K562 (cell line): ENCODE measurements around the gene STX12. TPM values are rescaled to one million over a fixed set of nuclear protein-coding genes. Genes with fewer than 3 reads are reported as not detected.

Experiments used
- ATAC-seq: fragments of 200-7000 bp; cut with Tn5 transposase; 3 replicates; pipeline ENCODE4 v1.9.1; 2020; ENCODE audit warnings: moderate library complexity
- BruUV-seq: library from RNA; stranded (reverse); fragments of 400-500 nt; replicated peaks from 2 replicates; lab custom pipeline; 2021; lab: Mats Ljungman, UMichigan
- CTCF ChIA-PET: fragments of 300-600 bp; formaldehyde crosslinking; extraction: SDS; loops from one replicate; lab custom pipeline; 2021; ENCODE audit warnings: low intra/inter-chr PET ratio; lab: Yijun Ruan, JAX
- POLR2A ChIA-PET: fragments of 300-600, 350-650 bp; sonication (Branson Sonifier 250); formaldehyde crosslinking; extraction: SDS; loops from one replicate; lab custom pipeline; 2021; ENCODE audit warnings: antibody characterized with exemption, inconsistent platforms; lab: Yijun Ruan, JAX
- DNase-seq, 4 experiments: peaks; one replicate each; pipeline versions ENCODE4 v3.0.0 to v3.0.0-alpha.2; 2011 to 2018; ENCODE audit warnings: low spot score in 3 of 4, mixed read lengths in 3 of 4; ENCODE audit errors: extremely low read depth in 1 of 4
- FAIRE-seq: peaks from 2 replicates; lab custom pipeline; 2011; peaks lifted over from hg19 to GRCh38; lab: Jason Lieb, UNC
- H2AFZ ChIP-seq: 2 replicates; pipeline ENCODE4 v1.6.0; 2011; ENCODE audit warnings: low read depth, low read length, control low read depth, inconsistent platforms
- H3K27ac ChIP-seq: fragments of 200-600 bp; 3 replicates; pipeline ENCODE4 v1.8.0; 2011; ENCODE audit warnings: low read depth, mild to moderate bottlenecking, control low read depth, inconsistent platforms, low read length, moderate library complexity, mixed read lengths; ENCODE audit errors: extremely low read depth
- H3K27me3 ChIP-seq, 2 experiments: fragments of 300-600 bp in 1 of 2; 2 replicates in 1 of 2; 3 replicates in 1 of 2; pipeline versions ENCODE4 v1.6.0 to v1.8.0; 2011; ENCODE audit warnings: inconsistent platforms in 2 of 2, low read length in 2 of 2, mild to moderate bottlenecking in 1 of 2, mixed read lengths in 1 of 2, moderate library complexity in 1 of 2; ENCODE audit not compliant: control insufficient read depth in 2 of 2, insufficient read depth in 2 of 2
- H3K36me3 ChIP-seq: fragments of 300-600 bp; 3 replicates; pipeline ENCODE4 v1.8.0; 2011; ENCODE audit warnings: mild to moderate bottlenecking, low read length, inconsistent platforms; ENCODE audit not compliant: control insufficient read depth, insufficient read depth
- H3K4me1 ChIP-seq, 2 experiments: fragments of 200-600 bp in 1 of 2; replicated peaks in 1 of 2; 2 replicates in 1 of 2; 3 replicates in 1 of 2; pipeline versions ENCODE4 v1.5.1 to v1.8.0; 2011; ENCODE audit warnings: inconsistent platforms in 2 of 2, low read length in 2 of 2, mild to moderate bottlenecking in 1 of 2, mixed read lengths in 1 of 2, moderate library complexity in 1 of 2; ENCODE audit not compliant: control insufficient read depth in 2 of 2, insufficient read depth in 2 of 2
- H3K4me2 ChIP-seq: 2 replicates; pipeline ENCODE4 v1.6.1; 2011; ENCODE audit warnings: low read length, control low read depth, inconsistent platforms, mixed read lengths; ENCODE audit not compliant: insufficient read depth
- H3K4me3 ChIP-seq: fragments of 200-600 bp; sonication (generic), shearing (Covaris generic); 2 replicates; pipeline ENCODE4 v1.5.1; 2016; ENCODE audit warnings: control low read depth, inconsistent platforms
- H3K79me2 ChIP-seq: fragments of 200-600 bp; 3 replicates; pipeline ENCODE4 v1.8.0; 2011; ENCODE audit warnings: low read length, inconsistent platforms; ENCODE audit not compliant: control insufficient read depth, insufficient read depth
- H3K9ac ChIP-seq, 2 experiments: 2 replicates each; pipeline versions ENCODE4 v1.6.0 to v1.6.1; 2011; ENCODE audit warnings: low read depth in 2 of 2, low read length in 2 of 2, control low read depth in 1 of 2, inconsistent platforms in 1 of 2, mild to moderate bottlenecking in 1 of 2, mixed read lengths in 1 of 2; ENCODE audit not compliant: insufficient read depth in 1 of 2
- H3K9me1 ChIP-seq: one replicate; pipeline ENCODE4 v1.6.0; 2011; ENCODE audit warnings: inconsistent platforms, mild to moderate bottlenecking, low read length, moderate library complexity; ENCODE audit not compliant: control insufficient read depth, insufficient read depth
- H3K9me3 ChIP-seq: replicated peaks from 2 replicates; pipeline ENCODE4 v1.5.1; 2011; ENCODE audit warnings: low read depth, low read length, inconsistent platforms; ENCODE audit not compliant: control insufficient read depth, insufficient read depth
- H4K20me1 ChIP-seq: replicated peaks from 2 replicates; pipeline ENCODE4 v1.6.1; 2011; ENCODE audit warnings: low read length, inconsistent platforms, mixed read lengths; ENCODE audit not compliant: control insufficient read depth, insufficient read depth
- ARID1B ChIP-seq: fragments of 450-650 bp; IDR thresholded peaks from 2 replicates; pipeline ENCODE4 v1.6.1; 2016; ENCODE audit warnings: antibody characterized with exemption, mild to moderate bottlenecking, inconsistent platforms
- ARNT ChIP-seq, 2 experiments: fragments of 450-650 bp; IDR thresholded peaks; 2 replicates each; pipeline ENCODE4 v1.6.1; 2016; ENCODE audit warnings: mild to moderate bottlenecking in 1 of 2
- CCAR2 ChIP-seq: fragments of 200-400 bp; formaldehyde crosslinking; IDR thresholded peaks from 2 replicates; pipeline ENCODE4 v1.6.1; 2017; ENCODE audit warnings: mild to moderate bottlenecking, low read depth, low read length
- CREB1 ChIP-seq, 2 experiments: sonication (generic) in 1 of 2; formaldehyde crosslinking in 1 of 2; IDR thresholded peaks; 2 replicates each; pipeline versions ENCODE4 v1.6.1 to v1.8.0; 2012 to 2022; ENCODE audit warnings: inconsistent platforms in 1 of 2, mild to moderate bottlenecking in 1 of 2, missing genetic modification reagents in 1 of 2, moderate library complexity in 1 of 2
- FOSL1 ChIP-seq: fragments of 200-800 bp; sonication (Bioruptor generic); conservative IDR thresholded peaks from 2 replicates; pipeline ENCODE4 v1.6.1; 2016; ENCODE audit warnings: missing genetic modification characterization, missing compliant biosample characterization
- GTF2A2 ChIP-seq: IDR thresholded peaks from 2 replicates; pipeline ENCODE4 v1.6.1; 2016; ENCODE audit warnings: mild to moderate bottlenecking, missing genetic modification characterization, missing compliant biosample characterization
- JUND ChIP-seq, 2 experiments: IDR thresholded peaks; 2 replicates in 1 of 2; 3 replicates in 1 of 2; pipeline ENCODE4 v1.6.1; 2011; ENCODE audit warnings: borderline replicate concordance in 2 of 2, low read depth in 2 of 2, low read length in 2 of 2, improper control_type of control experiment in 1 of 2, missing biosample characterization in 1 of 2, missing genetic modification characterization in 1 of 2, missing genetic modification reagents in 1 of 2
- KAT7 ChIP-seq: sonication (generic); formaldehyde crosslinking; IDR thresholded peaks from 2 replicates; pipeline ENCODE4 v1.8.0; 2022; ENCODE audit warnings: missing genetic modification reagents, mild to moderate bottlenecking, borderline replicate concordance
- MEIS2 ChIP-seq: fragments of 450-650 bp; IDR thresholded peaks from 2 replicates; pipeline ENCODE4 v1.6.1; 2014; ENCODE audit warnings: mild to moderate bottlenecking; ENCODE audit not compliant: partially characterized antibody
- POLR2AphosphoS2 ChIP-seq: IDR thresholded peaks from 2 replicates; pipeline ENCODE4 v1.6.1; 2012; ENCODE audit warnings: low read length, improper control_type of control experiment
- POLR2G ChIP-seq: fragments of 200-400 bp; formaldehyde crosslinking; IDR thresholded peaks from 2 replicates; pipeline ENCODE4 v1.6.1; 2017; ENCODE audit warnings: low read depth, mild to moderate bottlenecking, antibody characterized with exemption, low read length, moderate library complexity
- SRF ChIP-seq, 2 experiments: fragments of 250-450, 450-650 bp in 1 of 2; sonication (Bioruptor Pico) in 1 of 2; sonication (generic) in 1 of 2; formaldehyde crosslinking; IDR thresholded peaks; 2 replicates each; pipeline versions ENCODE4 v1.5.0 to v1.5.1; 2020 to 2022; ENCODE audit warnings: mild to moderate bottlenecking in 1 of 2, missing genetic modification reagents in 1 of 2
- TRIM28 ChIP-seq: fragments of 450-650 bp; IDR thresholded peaks from 2 replicates; pipeline ENCODE4 v1.6.1; 2017
- XRCC5 ChIP-seq: fragments of 200-400 bp; formaldehyde crosslinking; IDR thresholded peaks from 2 replicates; pipeline ENCODE4 v1.6.1; 2017; ENCODE audit warnings: low read depth, mild to moderate bottlenecking, low read length
- WGBS: fragments of 100-300 bp; shearing (Covaris generic); methylation state at CpG from one replicate; pipeline ENCODE4 v1.1.6; 2016; ENCODE audit warnings: low coverage, mixed read lengths; ENCODE audit not compliant: insufficient coverage; ENCODE audit errors: missing lambda C conversion rate; 5-methylcytosine and 5-hydroxymethylcytosine counted together
- in situ Hi-C: fragments of 300-500 bp; cut with MboI; formaldehyde crosslinking; loops from 4 replicates; pipeline ENCODE4 v1.15.0; 2018; ENCODE audit warnings: inconsistent platforms, mixed read lengths
- intact Hi-C: fragments of 100-400 bp; cut with micrococcal nuclease; formaldehyde crosslinking; loops from 2 replicates; pipeline ENCODE4 v1.14.2; 2022
- polyA plus RNA-seq, 8 experiments: library from polyadenylated mRNA; depleted of rRNA in 4 of 8; stranded (reverse) in 5 of 8; unstranded in 3 of 8; fragments of >200 nt; fragmentation: Nextera tagmentation in 2 of 8; fragmentation: Illumina TruSeq in 1 of 8; extraction: Ambion mirVana in 2 of 8; extraction: Trizol in 1 of 8; gene quantifications; 2 replicates each; pipeline versions ENCODE4 v1.2.1 to v1.2.3, GENCODE V29; 2011 to 2014; ENCODE audit warnings: inconsistent platforms in 1 of 8, missing spikeins in 1 of 8
- total RNA-seq, 7 experiments: library from RNA; depleted of rRNA in 6 of 7; stranded (reverse); fragments of >200 nt in 6 of 7; fragmentation: Illumina TruSeq in 2 of 7; extraction: Trizol in 2 of 7; gene quantifications; 2 replicates each; pipeline versions ENCODE4 v1.2.1 to v1.2.3, GENCODE V29; 2011 to 2021; ENCODE audit warnings: low replicate concordance in 1 of 7
- TF ChIP-seq, protein P1 (sequence below): fragments of 450-650 bp; formaldehyde crosslinking; conservative IDR thresholded peaks from 2 replicates; pipeline ENCODE4 v1.4.0; 2022; ENCODE audit warnings: mild to moderate bottlenecking, missing genetic modification characterization
- TF ChIP-seq, protein P2 (sequence below): fragments of 150-350 bp; conservative IDR thresholded peaks from 2 replicates; pipeline ENCODE4 v1.6.1; 2014; ENCODE audit warnings: low read length

STX12 gene
- total and polyA plus RNA-seq, 9 of the 15 experiments (the other 6 are each of a cell fraction or from before 2014, with no cell fraction given): 16.9 to 31.3 (median 25.7) TPM

DNA sequence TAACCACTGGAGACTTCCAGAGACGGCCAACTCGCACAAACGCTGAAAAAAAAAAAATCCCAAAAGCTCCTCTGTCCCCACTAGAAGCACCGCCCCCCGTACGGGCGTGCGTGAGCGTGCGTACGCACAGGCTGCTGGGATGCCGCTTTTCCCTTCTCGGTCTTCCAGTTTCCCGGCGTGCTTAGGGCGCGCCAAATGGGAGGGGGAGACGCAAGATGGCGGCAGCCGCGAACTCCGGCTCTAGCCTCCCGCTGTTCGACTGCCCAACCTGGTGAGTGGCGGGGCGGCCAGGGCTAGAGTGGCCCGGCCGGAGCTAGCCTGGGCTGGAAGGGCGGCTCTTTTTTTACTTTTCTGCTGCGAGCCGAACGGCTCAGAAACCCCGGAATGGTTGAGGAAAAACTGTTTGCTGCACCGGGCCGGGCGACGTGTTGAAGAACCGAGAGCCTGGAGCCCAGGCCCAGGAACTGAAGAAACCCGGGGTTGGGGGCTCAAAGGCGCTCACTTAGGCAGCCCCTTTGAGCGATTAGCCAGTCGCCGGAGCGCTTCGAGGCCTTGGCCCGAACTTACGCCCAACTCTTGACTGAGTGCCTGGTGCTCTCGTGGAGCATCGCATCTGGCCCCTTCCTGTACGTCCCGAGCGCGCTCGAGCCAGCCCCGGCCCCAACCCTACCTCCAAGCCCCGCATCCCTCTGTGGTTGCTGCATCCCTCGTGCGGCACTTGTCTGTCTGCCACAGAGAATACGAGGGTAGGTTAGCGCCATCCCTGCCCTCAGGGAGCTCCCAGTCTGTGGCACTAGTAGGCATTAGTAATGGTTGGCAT, 57.8 kb downstream of the STX12 start, which contains the start of gene PPP1R8:
PPP1R8 (plus strand) TSS at position 162 of the 820 bp plus-strand sequence; CDS start at position 216, 54 bp downstream.
- Histone ChIP-seq H3K79me2 (peaks cover 58% of the 10 kb centered on the region), H3K4me1 (peaks cover 7 to 14% of the 10 kb centered on the region in 2 experiments; a peak in 3 of 5 replicates), H3K9me3 (no peaks in the 10 kb centered on the region), H3K27me3 (no peaks in the 10 kb centered on the region), H3K27ac (peak within 1 kb of the TSS; percentile 82), H3K4me3 (peak within 1 kb of the TSS; percentile 61), H4K20me1 (no peaks in the 10 kb centered on the region), H2AFZ (peak within 1 kb of the TSS; percentile 98), H3K9ac (peak within 1 kb of the TSS; percentile 88 to 96), H3K4me2 (peak within 1 kb of the TSS; percentile 95), H3K9me1 (no peaks in the 10 kb centered on the region), H3K36me3 (peaks cover 39% of the 10 kb centered on the region)
- ChIA-PET CTCF (no interaction called here), POLR2A (interaction anchor here (0.6 to 3.5 kb wide), 23 partner anchors 10 to 485 kb away, joined by 3 to 28 read pairs (median 4); partner anchors contain the start of gene STX12)
- intact Hi-C loops (loop anchor here (5.0 kb wide), 2 partner anchors 59 to 164 kb away; partner anchors contain the start of gene STX12), in situ Hi-C loops (no loop called here)
- FAIRE-seq (peak; percentile 95), ATAC-seq (peak; percentile 99), DNase-seq (peak; percentile 90 to 99 (median 93))
- WGBS: under 1% methylated on average over 55 of the region's 60 CpGs
- no TSS peak for BruUV-seq
- no peak for TF ChIP-seq ARID1B
- peak; percentile 69; the same call in 1 of the 2 replicates for TF ChIP-seq CREB1 (IDR thresholded peaks at IDR 0.05)
- peak; percentile 67; the same call in 1 of the 2 replicates for TF ChIP-seq CREB1 (CRISPR knock-in tag; IDR thresholded peaks at IDR 0.05)
- peak in 1 of 2 experiments; percentile 67; a peak in 1 of 4 replicates for TF ChIP-seq ARNT (IDR thresholded peaks at IDR 0.05)
- TF ChIP-seq, protein P1, sequence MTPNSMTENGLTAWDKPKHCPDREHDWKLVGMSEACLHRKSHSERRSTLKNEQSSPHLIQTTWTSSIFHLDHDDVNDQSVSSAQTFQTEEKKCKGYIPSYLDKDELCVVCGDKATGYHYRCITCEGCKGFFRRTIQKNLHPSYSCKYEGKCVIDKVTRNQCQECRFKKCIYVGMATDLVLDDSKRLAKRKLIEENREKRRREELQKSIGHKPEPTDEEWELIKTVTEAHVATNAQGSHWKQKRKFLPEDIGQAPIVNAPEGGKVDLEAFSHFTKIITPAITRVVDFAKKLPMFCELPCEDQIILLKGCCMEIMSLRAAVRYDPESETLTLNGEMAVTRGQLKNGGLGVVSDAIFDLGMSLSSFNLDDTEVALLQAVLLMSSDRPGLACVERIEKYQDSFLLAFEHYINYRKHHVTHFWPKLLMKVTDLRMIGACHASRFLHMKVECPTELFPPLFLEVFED (CRISPR knock-in tag): no peak
- TF ChIP-seq, protein P2, sequence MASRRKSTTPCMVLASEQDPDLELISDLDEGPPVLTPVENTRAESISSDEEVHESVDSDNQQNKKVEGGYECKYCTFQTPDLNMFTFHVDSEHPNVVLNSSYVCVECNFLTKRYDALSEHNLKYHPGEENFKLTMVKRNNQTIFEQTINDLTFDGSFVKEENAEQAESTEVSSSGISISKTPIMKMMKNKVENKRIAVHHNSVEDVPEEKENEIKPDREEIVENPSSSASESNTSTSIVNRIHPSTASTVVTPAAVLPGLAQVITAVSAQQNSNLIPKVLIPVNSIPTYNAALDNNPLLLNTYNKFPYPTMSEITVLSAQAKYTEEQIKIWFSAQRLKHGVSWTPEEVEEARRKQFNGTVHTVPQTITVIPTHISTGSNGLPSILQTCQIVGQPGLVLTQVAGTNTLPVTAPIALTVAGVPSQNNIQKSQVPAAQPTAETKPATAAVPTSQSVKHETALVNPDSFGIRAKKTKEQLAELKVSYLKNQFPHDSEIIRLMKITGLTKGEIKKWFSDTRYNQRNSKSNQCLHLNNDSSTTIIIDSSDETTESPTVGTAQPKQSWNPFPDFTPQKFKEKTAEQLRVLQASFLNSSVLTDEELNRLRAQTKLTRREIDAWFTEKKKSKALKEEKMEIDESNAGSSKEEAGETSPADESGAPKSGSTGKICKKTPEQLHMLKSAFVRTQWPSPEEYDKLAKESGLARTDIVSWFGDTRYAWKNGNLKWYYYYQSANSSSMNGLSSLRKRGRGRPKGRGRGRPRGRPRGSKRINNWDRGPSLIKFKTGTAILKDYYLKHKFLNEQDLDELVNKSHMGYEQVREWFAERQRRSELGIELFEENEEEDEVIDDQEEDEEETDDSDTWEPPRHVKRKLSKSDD: peak; percentile 30; the same call in 1 of the 2 replicates
- peak; percentile 100 for TF ChIP-seq POLR2G
- TF ChIP-seq GTF2A2: peak; percentile 72; the same call in 1 of the 2 replicates
- peak in 1 of 2 experiments; percentile 82; a peak in 3 of 4 replicates for TF ChIP-seq SRF (CRISPR knock-in tag; IDR thresholded peaks at IDR 0.05)
- TF ChIP-seq MEIS2: peak; percentile 38
- peak; percentile 82 for TF ChIP-seq TRIM28
- TF ChIP-seq XRCC5: 0 out of 2 replicates have a peak, but pooled peaks have one; percentile 59
- peak; percentile 50; the same call in 1 of the 2 replicates for TF ChIP-seq JUND (IDR thresholded peaks at IDR 0.05; ENCODE audit: borderline replicate concordance, low read depth, low read length)
- no peak; the same call in 2 of the 3 replicates for TF ChIP-seq JUND (tag; IDR thresholded peaks at IDR 0.05; ENCODE audit: borderline replicate concordance, low read depth, low read length)
- peak; percentile 84; the same call in 1 of the 2 replicates for TF ChIP-seq KAT7
- peak; percentile 45 for TF ChIP-seq FOSL1 (tag)
- TF ChIP-seq POLR2AphosphoS2: peak; percentile 51; the same call in 1 of the 2 replicates
- no peak for TF ChIP-seq CCAR2
